ENCODE data around the gene GALK1.

GALK1 gene

GRCh38 chr17:75806822-75807500 lies 42.0 kb upstream of the GALK1 start:
- no CpG with 5 or more reads among the region's 4 CpGs for WGBS (ENCODE audit: extremely low coverage, insufficient coverage, low lambda C conversion rate)
- H3K23ac ChIP-seq (ENCODE audit: low read length) = no peak overlapping the region
- no peak overlapping the region for H2BK15ac ChIP-seq (replicated peaks; ENCODE audit: low read depth)
- no peak overlapping the region for H4K8ac ChIP-seq (ENCODE audit: low read depth, low read length)
- no peak overlapping the region for H2BK5ac ChIP-seq (ENCODE audit: low read length)
- H3K4me2 ChIP-seq (ENCODE audit: low read length) = no peak overlapping the region
- no peak overlapping the region for H4K5ac ChIP-seq (ENCODE audit: low read length)
- no peak overlapping the region for H3K9ac ChIP-seq (ENCODE audit: low read length)
- no peaks in the 10 kb centered on the region for H3K27me3 ChIP-seq (ENCODE audit: insufficient read depth, low read length, poor library complexity)
- no peak overlapping the region for H3K27ac ChIP-seq (ENCODE audit: low read depth, low read length)
- no peak for DNase-seq
- H2BK120ac ChIP-seq (ENCODE audit: low read depth, low read length) = no peak overlapping the region
- no peak overlapping the region for H3K4me3 ChIP-seq (ENCODE audit: low read length)
- no peaks in the 10 kb centered on the region for H3K79me2 ChIP-seq (ENCODE audit: control insufficient read depth, insufficient read depth, low read length)
- H3K4me1 ChIP-seq (ENCODE audit: control insufficient read depth, low read depth, low read length) = no peaks in the 10 kb centered on the region
- H3K56ac ChIP-seq (ENCODE audit: low read length) = no peak overlapping the region
- H3K18ac ChIP-seq (ENCODE audit: low read length) = no peak overlapping the region
- peaks cover 3% of the 10 kb centered on the region for H3K79me1 ChIP-seq (ENCODE audit: low read length)
- no peak overlapping the region for H3K4ac ChIP-seq (ENCODE audit: low read depth, low read length)
- H3K36me3 ChIP-seq (ENCODE audit: control insufficient read depth, insufficient read depth, low read length) = no peaks in the 10 kb centered on the region
- H2AK5ac ChIP-seq (ENCODE audit: low read length) = no peak overlapping the region

GRCh38 chr17:75803883-75804282 lies 38.9 kb upstream of the GALK1 start:
- no CpG with 5 or more reads among the region's 1 CpG for WGBS (ENCODE audit: extremely low coverage, insufficient coverage, low lambda C conversion rate)
- H3K4ac ChIP-seq (ENCODE audit: low read depth, low read length) = no peak overlapping the region
- peaks cover 4% of the 10 kb centered on the region for H3K36me3 ChIP-seq (ENCODE audit: control insufficient read depth, insufficient read depth, low read length)
- no peak overlapping the region for H2BK120ac ChIP-seq (ENCODE audit: low read depth, low read length)
- H2BK5ac ChIP-seq (ENCODE audit: low read length) = no peak overlapping the region
- H3K9ac ChIP-seq (ENCODE audit: low read length) = no peak overlapping the region
- no peak overlapping the region for H3K4me2 ChIP-seq (ENCODE audit: low read length)
- no peak overlapping the region for H4K8ac ChIP-seq (ENCODE audit: low read depth, low read length)
- H3K4me3 ChIP-seq (ENCODE audit: low read length) = no peak overlapping the region
- no peak overlapping the region for H3K27ac ChIP-seq (ENCODE audit: low read depth, low read length)
- no peak for DNase-seq
- H3K27me3 ChIP-seq (ENCODE audit: insufficient read depth, low read length, poor library complexity) = no peaks in the 10 kb centered on the region
- no peak overlapping the region for H2AK5ac ChIP-seq (ENCODE audit: low read length)
- H3K4me1 ChIP-seq (ENCODE audit: control insufficient read depth, low read depth, low read length) = no peaks in the 10 kb centered on the region
- H3K56ac ChIP-seq (ENCODE audit: low read length) = no peak overlapping the region
- peaks cover 3% of the 10 kb centered on the region for H3K79me1 ChIP-seq (ENCODE audit: low read length)
- H3K23ac ChIP-seq (ENCODE audit: low read length) = no peak overlapping the region
- H2BK15ac ChIP-seq (replicated peaks; ENCODE audit: low read depth) = no peak overlapping the region
- H3K79me2 ChIP-seq (ENCODE audit: control insufficient read depth, insufficient read depth, low read length) = peaks cover 2% of the 10 kb centered on the region
- no peak overlapping the region for H4K5ac ChIP-seq (ENCODE audit: low read length)
- H3K18ac ChIP-seq (ENCODE audit: low read length) = no peak overlapping the region

GRCh38 chr17:75799402-75799801 lies 34.4 kb upstream of the GALK1 start:
- H4K5ac ChIP-seq (ENCODE audit: low read length) = no peak overlapping the region
- H2BK120ac ChIP-seq (ENCODE audit: low read depth, low read length) = no peak overlapping the region
- H3K79me1 ChIP-seq (ENCODE audit: low read length) = peaks cover 9% of the 10 kb centered on the region
- H2BK15ac ChIP-seq (replicated peaks; ENCODE audit: low read depth) = no peak overlapping the region
- H3K4me3 ChIP-seq (ENCODE audit: low read length) = no peak overlapping the region
- peaks cover 6% of the 10 kb centered on the region for H3K36me3 ChIP-seq (ENCODE audit: control insufficient read depth, insufficient read depth, low read length)
- no peak overlapping the region for H2BK5ac ChIP-seq (ENCODE audit: low read length)
- H3K23ac ChIP-seq (ENCODE audit: low read length) = no peak overlapping the region
- H2AK5ac ChIP-seq (ENCODE audit: low read length) = no peak overlapping the region
- no peak overlapping the region for H3K56ac ChIP-seq (ENCODE audit: low read length)
- H3K27ac ChIP-seq (ENCODE audit: low read depth, low read length) = no peak overlapping the region
- no peak overlapping the region for H3K18ac ChIP-seq (ENCODE audit: low read length)
- peaks cover 8% of the 10 kb centered on the region for H3K79me2 ChIP-seq (ENCODE audit: control insufficient read depth, insufficient read depth, low read length)
- no peak overlapping the region for H3K4ac ChIP-seq (ENCODE audit: low read depth, low read length)
- DNase-seq = no peak
- H3K4me2 ChIP-seq (ENCODE audit: low read length) = no peak overlapping the region
- H4K8ac ChIP-seq (ENCODE audit: low read depth, low read length) = no peak overlapping the region
- H3K9ac ChIP-seq (ENCODE audit: low read length) = no peak overlapping the region
- no peaks in the 10 kb centered on the region for H3K27me3 ChIP-seq (ENCODE audit: insufficient read depth, low read length, poor library complexity)
- no peaks in the 10 kb centered on the region for H3K4me1 ChIP-seq (ENCODE audit: control insufficient read depth, low read depth, low read length)
- no CpG with 5 or more reads among the region's 4 CpGs for WGBS (ENCODE audit: extremely low coverage, insufficient coverage, low lambda C conversion rate)

- Histone ChIP-seq H3K4me3 (ENCODE audit: low read length) (no peak overlapping the region), H3K9ac (ENCODE audit: low read length) (no peak overlapping the region), H3K79me2 (ENCODE audit: control insufficient read depth, insufficient read depth, low read length) (peaks cover 17% of the 10 kb centered on the region), H3K79me1 (ENCODE audit: low read length) (peaks cover 14% of the 10 kb centered on the region), H3K4ac (ENCODE audit: low read depth, low read length) (no peak overlapping the region), H3K23ac (ENCODE audit: low read length) (no peak overlapping the region), H4K5ac (ENCODE audit: low read length) (no peak overlapping the region), H2BK15ac (replicated peaks; ENCODE audit: low read depth) (no peak overlapping the region), H3K4me1 (ENCODE audit: control insufficient read depth, low read depth, low read length) (no peaks in the 10 kb centered on the region), H3K27ac (ENCODE audit: low read depth, low read length) (no peak overlapping the region), H3K18ac (ENCODE audit: low read length) (no peak overlapping the region), H4K8ac (ENCODE audit: low read depth, low read length) (no peak overlapping the region), H3K27me3 (ENCODE audit: insufficient read depth, low read length, poor library complexity) (no peaks in the 10 kb centered on the region), H2BK120ac (ENCODE audit: low read depth, low read length) (no peak overlapping the region), H3K4me2 (ENCODE audit: low read length) (no peak overlapping the region), H3K36me3 (ENCODE audit: control insufficient read depth, insufficient read depth, low read length) (peaks cover 9% of the 10 kb centered on the region), H3K56ac (ENCODE audit: low read length) (no peak overlapping the region), H2AK5ac (ENCODE audit: low read length) (no peak overlapping the region), H2BK5ac (ENCODE audit: low read length) (no peak overlapping the region)
- WGBS (ENCODE audit: extremely low coverage, insufficient coverage, low lambda C conversion rate) = no CpG with 5 or more reads among the region's 8 CpGs
- no peak for DNase-seq
Observed at GRCh38 chr17:75795820-75796607, 31.0 kb upstream of the GALK1 start.

- no peak overlapping the region for H2BK5ac ChIP-seq (ENCODE audit: low read length)
- H3K23ac ChIP-seq (ENCODE audit: low read length) = no peak overlapping the region
- no peak overlapping the region for H3K56ac ChIP-seq (ENCODE audit: low read length)
- H3K79me1 ChIP-seq (ENCODE audit: low read length) = peaks cover 14% of the 10 kb centered on the region
- H3K4me1 ChIP-seq (ENCODE audit: control insufficient read depth, low read depth, low read length) = no peaks in the 10 kb centered on the region
- no peaks in the 10 kb centered on the region for H3K27me3 ChIP-seq (ENCODE audit: insufficient read depth, low read length, poor library complexity)
- WGBS (ENCODE audit: extremely low coverage, insufficient coverage, low lambda C conversion rate) = no CpG with 5 or more reads among the region's 1 CpG
- no peak overlapping the region for H4K8ac ChIP-seq (ENCODE audit: low read depth, low read length)
- no peak overlapping the region for H3K4ac ChIP-seq (ENCODE audit: low read depth, low read length)
- no peak for DNase-seq
- H3K4me2 ChIP-seq (ENCODE audit: low read length) = no peak overlapping the region
- H2BK15ac ChIP-seq (replicated peaks; ENCODE audit: low read depth) = no peak overlapping the region
- no peak overlapping the region for H2AK5ac ChIP-seq (ENCODE audit: low read length)
- no peak overlapping the region for H3K18ac ChIP-seq (ENCODE audit: low read length)
- peaks cover 24% of the 10 kb centered on the region for H3K79me2 ChIP-seq (ENCODE audit: control insufficient read depth, insufficient read depth, low read length)
- no peak overlapping the region for H3K4me3 ChIP-seq (ENCODE audit: low read length)
- peaks cover 5% of the 10 kb centered on the region for H3K36me3 ChIP-seq (ENCODE audit: control insufficient read depth, insufficient read depth, low read length)
- H2BK120ac ChIP-seq (ENCODE audit: low read depth, low read length) = no peak overlapping the region
- H3K9ac ChIP-seq (ENCODE audit: low read length) = no peak overlapping the region
- no peak overlapping the region for H3K27ac ChIP-seq (ENCODE audit: low read depth, low read length)
- no peak overlapping the region for H4K5ac ChIP-seq (ENCODE audit: low read length)
Observed at GRCh38 chr17:75793460-75793859, 28.5 kb upstream of the GALK1 start.

All from mesendoderm (in vitro differentiated cells).